H1 (cell line): ENCODE data around the gene KCNJ9. TPM values are rescaled to one million over a fixed set of nuclear protein-coding genes. Genes with fewer than 3 reads are reported as not detected.

Experiments used
- CTCF ChIA-PET: fragments of 300-600 bp; sonication (Branson Sonifier 250); formaldehyde crosslinking; loops from one replicate; lab custom pipeline; 2021; ENCODE audit not compliant: partially characterized antibody; lab: Charles Lee
- POLR2A ChIA-PET: fragments of 300-600 bp; sonication (Branson Sonifier 250); formaldehyde crosslinking; loops from one replicate; lab custom pipeline; 2021; ENCODE audit warnings: inconsistent platforms; ENCODE audit not compliant: partially characterized antibody; lab: Charles Lee
- DNase-seq, 2 experiments: peaks; one replicate each; pipeline versions ENCODE4 v3.0.0 to v3.0.0-alpha.2; 2010 to 2022; ENCODE audit warnings: low spot score in 2 of 2, low read depth in 1 of 2, mixed read lengths in 1 of 2
- FAIRE-seq: peaks from 2 replicates; lab custom pipeline; 2011; peaks lifted over from hg19 to GRCh38; lab: Jason Lieb, UNC
- H2AFZ ChIP-seq: 2 replicates; pipeline ENCODE4 v1.8.1; 2012; ENCODE audit warnings: low read length, inconsistent platforms
- H2AK5ac ChIP-seq: 2 replicates; pipeline ENCODE4 v1.6.1; 2013; ENCODE audit warnings: low read depth, low read length
- H2BK120ac ChIP-seq: replicated peaks from 2 replicates; pipeline ENCODE3; 2013; ENCODE audit warnings: low read depth, low read length, inconsistent platforms
- H2BK12ac ChIP-seq: 2 replicates; pipeline ENCODE4 v1.6.1; 2013; ENCODE audit warnings: low read depth, low read length
- H2BK15ac ChIP-seq: 2 replicates; pipeline ENCODE4 v1.6.1; 2013; ENCODE audit warnings: low read length
- H2BK20ac ChIP-seq: 2 replicates; pipeline ENCODE4 v1.6.1; 2013; ENCODE audit warnings: low read length
- H2BK5ac ChIP-seq: 2 replicates; pipeline ENCODE4 v1.6.1; 2013; ENCODE audit warnings: low read depth, low read length
- H3K14ac ChIP-seq: 2 replicates; pipeline ENCODE4 v1.6.1; 2013; ENCODE audit warnings: inconsistent platforms; ENCODE audit not compliant: insufficient read length
- H3K18ac ChIP-seq: 2 replicates; pipeline ENCODE4 v1.6.1; 2013; ENCODE audit warnings: low read length; ENCODE audit errors: extremely low read depth
- H3K23ac ChIP-seq: 2 replicates; pipeline ENCODE4 v1.6.1; 2013; ENCODE audit warnings: inconsistent platforms; ENCODE audit not compliant: insufficient read length
- H3K23me2 ChIP-seq: 2 replicates; pipeline ENCODE4 v1.6.1; 2013; ENCODE audit warnings: low read depth, low read length
- H3K27ac ChIP-seq: 2 replicates; pipeline ENCODE4 v1.6.1; 2011; ENCODE audit warnings: low read depth, low read length, inconsistent platforms
- H3K27me3 ChIP-seq, 4 experiments: replicated peaks in 1 of 4; 1 replicate in 1 of 4; 2 replicates in 3 of 4; pipeline versions ENCODE4 v1.6.1 to v1.8.1; 2011 to 2013; ENCODE audit warnings: low read length in 3 of 4, mild to moderate bottlenecking in 3 of 4, inconsistent platforms in 2 of 4, mixed read lengths in 2 of 4, moderate library complexity in 1 of 4; ENCODE audit not compliant: control insufficient read depth in 3 of 4, insufficient read depth in 3 of 4; ENCODE audit errors: extremely low read depth in 1 of 4
- H3K36me3 ChIP-seq, 4 experiments: 2 replicates each; pipeline versions ENCODE4 v1.6.1 to v1.8.1; 2011 to 2013; ENCODE audit warnings: mild to moderate bottlenecking in 4 of 4, low read length in 3 of 4, moderate library complexity in 2 of 4, control low read depth in 1 of 4, inconsistent platforms in 1 of 4; ENCODE audit not compliant: insufficient read depth in 4 of 4, control insufficient read depth in 2 of 4
- H3K4ac ChIP-seq: replicated peaks from 2 replicates; pipeline ENCODE3; 2013; ENCODE audit warnings: low read length, low read depth, mixed read lengths, inconsistent platforms; ENCODE audit not compliant: insufficient read length
- H3K4me1 ChIP-seq, 4 experiments: replicated peaks in 1 of 4; 1 replicate in 1 of 4; 2 replicates in 3 of 4; pipeline versions ENCODE4 v1.6.1 to v1.8.1; 2011 to 2013; ENCODE audit warnings: low read length in 3 of 4, inconsistent platforms in 2 of 4, mixed read lengths in 1 of 4; ENCODE audit not compliant: insufficient read depth in 4 of 4, control insufficient read depth in 3 of 4
- H3K4me2 ChIP-seq, 2 experiments: 2 replicates each; pipeline versions ENCODE4 v1.6.1 to v1.8.1; 2011 to 2013; ENCODE audit warnings: low read depth in 2 of 2, low read length in 2 of 2, control low read depth in 1 of 2, inconsistent platforms in 1 of 2, mild to moderate bottlenecking in 1 of 2; ENCODE audit not compliant: insufficient read depth in 1 of 2
- H3K4me3 ChIP-seq, 4 experiments: fragments of 200-600, 300-600 bp in 1 of 4; sonication (generic), shearing (Covaris generic), sonication (Bioruptor Twin) in 1 of 4; 2 replicates each; pipeline versions ENCODE4 v1.5.1 to v1.8.1; 2011 to 2016; ENCODE audit warnings: low read length in 4 of 4, low read depth in 3 of 4, control low read depth in 2 of 4, inconsistent platforms in 2 of 4, mild to moderate bottlenecking in 2 of 4, mixed read lengths in 1 of 4, moderate library complexity in 1 of 4; ENCODE audit not compliant: insufficient read depth in 2 of 4; ENCODE audit errors: extremely low read depth in 1 of 4
- H3K56ac ChIP-seq: replicated peaks from 2 replicates; pipeline ENCODE3; 2013; ENCODE audit warnings: low read depth, mild to moderate bottlenecking, mixed read lengths, low read length, inconsistent platforms; ENCODE audit not compliant: insufficient read length
- H3K79me1 ChIP-seq: 2 replicates; pipeline ENCODE4 v1.6.1; 2013; ENCODE audit warnings: low read depth, low read length, control low read depth
- H3K79me2 ChIP-seq, 2 experiments: 2 replicates each; pipeline versions ENCODE4 v1.6.1 to v1.8.1; 2012 to 2013; ENCODE audit warnings: low read length in 2 of 2, mild to moderate bottlenecking in 2 of 2, inconsistent platforms in 1 of 2; ENCODE audit not compliant: insufficient read depth in 2 of 2, control insufficient read depth in 1 of 2
- H3K9ac ChIP-seq, 4 experiments: replicated peaks in 1 of 4; 1 replicate in 1 of 4; 2 replicates in 3 of 4; pipeline versions ENCODE4 v1.6.1 to v1.8.1; 2011 to 2013; ENCODE audit warnings: low read depth in 3 of 4, low read length in 3 of 4, control low read depth in 2 of 4, mild to moderate bottlenecking in 2 of 4, moderate library complexity in 2 of 4, inconsistent platforms in 1 of 4; ENCODE audit errors: extremely low read depth in 1 of 4
- H3K9me3 ChIP-seq, 2 experiments: 2 replicates each; pipeline versions ENCODE4 v1.6.1 to v1.8.1; 2012 to 2013; ENCODE audit warnings: mild to moderate bottlenecking in 2 of 2, moderate library complexity in 2 of 2, control low read depth in 1 of 2, inconsistent platforms in 1 of 2, low read depth in 1 of 2, low read length in 1 of 2, mixed read lengths in 1 of 2; ENCODE audit not compliant: insufficient read depth in 2 of 2
- H4K20me1 ChIP-seq, 2 experiments: replicated peaks in 1 of 2; 2 replicates each; pipeline versions ENCODE3 to v1.8.1; 2011 to 2013; ENCODE audit warnings: inconsistent platforms in 2 of 2, low read length in 2 of 2, mild to moderate bottlenecking in 1 of 2; ENCODE audit not compliant: insufficient read depth in 2 of 2, control insufficient read depth in 1 of 2
- H4K5ac ChIP-seq: 2 replicates; pipeline ENCODE4 v1.6.1; 2013; ENCODE audit warnings: low read length, low read depth, mixed read lengths, inconsistent platforms; ENCODE audit not compliant: insufficient read length
- H4K8ac ChIP-seq: 2 replicates; pipeline ENCODE4 v1.8.0; 2013; ENCODE audit warnings: mild to moderate bottlenecking, moderate library complexity, low read length, inconsistent platforms; ENCODE audit not compliant: insufficient read depth; ENCODE audit errors: extremely low read depth
- H4K91ac ChIP-seq: replicated peaks from 2 replicates; pipeline ENCODE3; 2013; ENCODE audit warnings: low read length, mixed read lengths, inconsistent platforms; ENCODE audit not compliant: insufficient read length
- ASH2L ChIP-seq: fragments of 200-600, 300-600 bp; sonication (generic); IDR thresholded peaks from one replicate; pipeline ENCODE4 v1.7.1; 2017; ENCODE audit warnings: low read length
- ATF3 ChIP-seq: IDR thresholded peaks from 2 replicates; pipeline ENCODE4 v1.6.1; 2011; ENCODE audit warnings: low read depth, mild to moderate bottlenecking, low read length; ENCODE audit not compliant: insufficient read depth
- BRCA1 ChIP-seq: IDR thresholded peaks from 2 replicates; pipeline ENCODE4 v1.6.1; 2012; ENCODE audit warnings: low read depth, low read length, improper control_type of control experiment
- EGR1 ChIP-seq: IDR thresholded peaks from 2 replicates; pipeline ENCODE4 v1.6.1; 2011; ENCODE audit warnings: low read depth, low read length, borderline replicate concordance
- GABPA ChIP-seq: IDR thresholded peaks from 2 replicates; pipeline ENCODE4 v1.6.1; 2011; ENCODE audit warnings: mild to moderate bottlenecking, low read length, moderate library complexity, borderline replicate concordance; ENCODE audit not compliant: insufficient read depth
- HDAC2 ChIP-seq, 2 experiments: fragments of 300-600 bp in 1 of 2; sonication (generic) in 1 of 2; IDR thresholded peaks; 2 replicates each; pipeline ENCODE4 v1.6.1; 2011 to 2012; ENCODE audit warnings: low read depth in 2 of 2, low read length in 2 of 2, mild to moderate bottlenecking in 2 of 2, moderate library complexity in 2 of 2, borderline replicate concordance in 1 of 2, inconsistent platforms in 1 of 2
- HDAC6 ChIP-seq: IDR thresholded peaks from one replicate; pipeline ENCODE4 v1.7.1; 2012; ENCODE audit warnings: low read depth, mild to moderate bottlenecking, inconsistent platforms, low read length, moderate library complexity
- JUND ChIP-seq: IDR thresholded peaks from 2 replicates; pipeline ENCODE4 v1.6.1; 2011; ENCODE audit warnings: mild to moderate bottlenecking, improper control_type of control experiment, low read length
- MAFK ChIP-seq: IDR thresholded peaks from 2 replicates; pipeline ENCODE4 v1.6.1; 2012; ENCODE audit warnings: low read depth, mild to moderate bottlenecking, improper control_type of control experiment, low read length
- NRF1 ChIP-seq: IDR thresholded peaks from 2 replicates; pipeline ENCODE4 v1.6.1; 2011; ENCODE audit warnings: mild to moderate bottlenecking, low read depth, low read length, improper control_type of control experiment
- SIRT6 ChIP-seq: IDR thresholded peaks from one replicate; pipeline ENCODE4 v1.7.1; 2012; ENCODE audit warnings: low read length, inconsistent platforms
- SP2 ChIP-seq: IDR thresholded peaks from 2 replicates; pipeline ENCODE4 v1.6.1; 2012; ENCODE audit warnings: mild to moderate bottlenecking, low read length, inconsistent platforms
- WGBS, 2 experiments: shearing (Covaris generic) in 1 of 2; methylation state at CpG; one replicate each; pipeline versions ENCODE4 v1.1.6 to v1.1.7; 2013 to 2015; ENCODE audit warnings: low lambda C conversion rate in 2 of 2, mixed read lengths in 2 of 2, inconsistent platforms in 1 of 2, low coverage in 1 of 2, missing lambda C conversion rate in 1 of 2; ENCODE audit not compliant: insufficient replicate concordance in 2 of 2, insufficient coverage in 1 of 2, insufficient read length in 1 of 2; ENCODE audit errors: extremely low coverage in 1 of 2, missing lambda C conversion rate in 1 of 2; 5-methylcytosine and 5-hydroxymethylcytosine counted together
- polyA plus RNA-seq, 7 experiments: library from polyadenylated mRNA; depleted of rRNA in 3 of 7; stranded (reverse) in 5 of 7; unstranded in 2 of 7; fragments of >200 nt in 5 of 7; fragments of 200-250 nt in 2 of 7; gene quantifications; 1 replicate in 5 of 7; 2 replicates in 1 of 7; 4 replicates in 1 of 7; pipeline versions ENCODE4 v1.2.1 to v1.2.3, GENCODE V29; 2011 to 2013; ENCODE audit warnings: missing spikeins in 2 of 7, mixed read lengths in 2 of 7
- total RNA-seq: library from RNA; stranded (reverse); fragmentation: NEBNext Ultra II Directional; extraction: Animal tissue kit (Norgen Biotek cat#: 25700); gene quantifications from 2 replicates; pipeline ENCODE4 v1.2.1, GENCODE V29; 2021

Gene KCNJ9
- total and polyA plus RNA-seq, 2 of the 8 experiments (the other 6 are each of a cell fraction or from before 2014, with no cell fraction given): 0.02 to 0.13 TPM

GRCh38 chr1:160131803-160132565, 50.6 kb downstream of the KCNJ9 start:
- H3K4me2 ChIP-seq: no peak overlapping the region
- H2BK15ac ChIP-seq: no peak overlapping the region
- H3K79me1 ChIP-seq: no peaks in the 10 kb centered on the region; the same call in 1 of the 2 replicates
- FAIRE-seq: no peak
- DNase-seq: no peak
- H2AK5ac ChIP-seq: no peak overlapping the region
- H3K27ac ChIP-seq: no peak overlapping the region
- no peaks in the 10 kb centered on the region for H3K4me1 ChIP-seq
- no peak overlapping the region for H2AFZ ChIP-seq
- no peak overlapping the region for H4K91ac ChIP-seq
- no peak overlapping the region for H2BK5ac ChIP-seq
- peaks cover 12 to 66% (median 54%) of the 10 kb centered on the region in 4 experiments; a peak in 7 of 8 replicates for H3K36me3 ChIP-seq
- no peaks in the 10 kb centered on the region for H3K79me2 ChIP-seq
- H4K20me1 ChIP-seq: no peaks in the 10 kb centered on the region
- H2BK12ac ChIP-seq: no peak overlapping the region
- H3K4ac ChIP-seq: no peak overlapping the region
- H4K5ac ChIP-seq: no peak overlapping the region
- H2BK120ac ChIP-seq: no peak overlapping the region
- no peak overlapping the region for H3K23ac ChIP-seq
- H3K23me2 ChIP-seq: peaks cover 5% of the 10 kb centered on the region; the same call in 1 of the 2 replicates
- no peak overlapping the region for H3K18ac ChIP-seq
- H3K27me3 ChIP-seq: no peaks in the 10 kb centered on the region
- no peak overlapping the region for H3K9ac ChIP-seq
- no peak overlapping the region for H2BK20ac ChIP-seq
- ChIA-PET POLR2A (interaction anchor here (0.9 to 8.1 kb wide), 4 partner anchors 8 to 220 kb away, joined by 3 to 56 read pairs (median 4); no protein-coding TSS in a partner anchor), CTCF (interaction anchor here (0.6 to 13.8 kb wide), 9 partner anchors 20 to 88 kb away, joined by 3 to 141 read pairs (median 3); partner anchors contain the start of gene ATP1A2)
- H3K14ac ChIP-seq: no peak overlapping the region
- H3K4me3 ChIP-seq: no peak overlapping the region
- H3K9me3 ChIP-seq: no peaks in the 10 kb centered on the region
- no peak overlapping the region for H3K56ac ChIP-seq
- no peak overlapping the region for H4K8ac ChIP-seq
- whole genome bisulfite sequencing, 2 experiments: 94% methylated on average over 8 of the region's 8 CpGs; no CpG with 5 or more reads in 1 of the 2 experiments
- TF ChIP-seq GABPA (no peak), MAFK (no peak), JUND (no peak), SP2 (no peak), HDAC2 (IDR thresholded peaks at IDR 0.05; ENCODE audit: borderline replicate concordance in 1 of 2, low read depth in 2 of 2, low read length in 2 of 2) (no peak), EGR1 (no peak), SIRT6 (no peak), NRF1 (no peak), HDAC6 (no peak), ATF3 (no peak), BRCA1 (no peak), ASH2L (no peak)
